ENCODE data around the gene GNG13.

- TF ChIP-seq CTCF (IDR thresholded peaks at IDR 0.05) (no peak), POLR2A (IDR thresholded peaks at IDR 0.05) (no peak), POLR2AphosphoS5 (IDR thresholded peaks at IDR 0.05) (no peak)
These were observed 41.2 kb downstream of the GNG13 start for GRCh38 chr16:759110-759910.

Measured in gastroesophageal sphincter (tissue), 3 donors.